Activated gamma-delta T cell treated with Interleukin-2 at 50 U/mL for 16 hours (primary cell): ENCODE measurements around the gene CADM2.
"Not testable (repeated sequence)": the region's sequence is repeated elsewhere in the genome, so short reads cannot be mapped to it uniquely, and the experiment has no call there.

Experiments
- DNase-seq: peaks from one replicate; pipeline ENCODE4 v3.0.0-alpha.2; 2020

The CADM2 gene

GRCh38 chr3:84958495-84959469 is at the start of gene CADM2:
Gene CADM2, plus strand, starts transcription at chr3:84958989.
- peak; percentile 37 for DNase-seq

- DNase-seq, result not testable (repeated sequence)
These were observed 40.2 kb upstream of the CADM2 start for GRCh38 chr3:84918592-84918991.

GRCh38 chr3:84922682-84923081 is 36.1 kb upstream of the CADM2 start:
- no peak for DNase-seq

- no peak for DNase-seq
These were observed 33.2 kb upstream of the CADM2 start for GRCh38 chr3:84925571-84925970.

GRCh38 chr3:84943379-84943778 is 15.4 kb upstream of the CADM2 start:
- DNase-seq, result no peak

GRCh38 chr3:84946240-84946639 is 12.5 kb upstream of the CADM2 start:
- no peak for DNase-seq

- no peak for DNase-seq
These were observed 882 bp downstream of the CADM2 start for GRCh38 chr3:84959470-84960271.

- no peak for DNase-seq
These were observed 1.8 kb downstream of the CADM2 start for GRCh38 chr3:84960581-84960980.

GRCh38 chr3:84961011-84961410 is 2.2 kb downstream of the CADM2 start:
- DNase-seq, result no peak

GRCh38 chr3:84961521-84962255 is 2.9 kb downstream of the CADM2 start:
- DNase-seq, result no peak

- no peak for DNase-seq
These were observed 3.6 kb downstream of the CADM2 start for GRCh38 chr3:84962415-84962814.

GRCh38 chr3:84963137-84963536 is 4.3 kb downstream of the CADM2 start:
- no peak for DNase-seq

GRCh38 chr3:84965141-84965540 is 6.4 kb downstream of the CADM2 start:
- no peak for DNase-seq

- no peak for DNase-seq
These were observed 9.2 kb downstream of the CADM2 start for GRCh38 chr3:84967767-84968581.

- DNase-seq, result no peak
These were observed 10.0 kb downstream of the CADM2 start for GRCh38 chr3:84968701-84969235.

GRCh38 chr3:84974347-84974746 is 15.6 kb downstream of the CADM2 start:
- no peak for DNase-seq

GRCh38 chr3:84977021-84977420 is 18.2 kb downstream of the CADM2 start:
- DNase-seq, result no peak

GRCh38 chr3:84978843-84979242 is 20.1 kb downstream of the CADM2 start:
- no peak for DNase-seq

GRCh38 chr3:84980011-84980410 is 21.2 kb downstream of the CADM2 start:
- no peak for DNase-seq

- no peak for DNase-seq
These were observed 21.7 kb downstream of the CADM2 start for GRCh38 chr3:84980456-84980855.

GRCh38 chr3:84983490-84983889 is 24.7 kb downstream of the CADM2 start:
- no peak for DNase-seq

GRCh38 chr3:84984429-84984828 is 25.6 kb downstream of the CADM2 start:
- no peak for DNase-seq
